Neural cell (in vitro differentiated cells): Measurements from ENCODE around the gene ABHD16B. TPM values are rescaled to one million over a fixed set of nuclear protein-coding genes. Genes with fewer than 3 reads are reported as not detected.

ENCODE experiments used
- H2AFZ ChIP-seq: fragments of 200-600, 300-800 bp; sonication (generic), shearing (Covaris generic); 2 replicates; pipeline ENCODE4 v1.6.0; 2014; ENCODE audit warnings: low read depth, mild to moderate bottlenecking, antibody characterized with exemption, low read length, moderate library complexity
- H3F3A ChIP-seq: fragments of 200-600 bp; shearing (Covaris generic); 2 replicates; pipeline ENCODE4 v1.6.1; 2016; ENCODE audit warnings: mild to moderate bottlenecking, moderate library complexity, mixed read lengths, antibody characterized with exemption, low read length; ENCODE audit not compliant: insufficient read depth, poor library complexity, severe bottlenecking
- H3K27ac ChIP-seq: fragments of 200-600, 300-800 bp; sonication (generic), shearing (Covaris generic); 2 replicates; pipeline ENCODE4 v1.5.1; 2014; ENCODE audit warnings: mild to moderate bottlenecking, low read length, moderate library complexity
- H3K27me3 ChIP-seq: fragments of 300-800, 200-600 bp; sonication (generic), shearing (Covaris generic); 2 replicates; pipeline ENCODE4 v1.6.0; 2014; ENCODE audit warnings: mild to moderate bottlenecking, low read depth, low read length, moderate library complexity; ENCODE audit not compliant: insufficient read depth
- H3K36me3 ChIP-seq: fragments of 300-800, 200-600 bp; sonication (generic), shearing (Covaris generic); 2 replicates; pipeline ENCODE4 v1.5.1; 2014; ENCODE audit warnings: mild to moderate bottlenecking, antibody characterized with exemption, low read length, moderate library complexity; ENCODE audit not compliant: insufficient read depth
- H3K4me2 ChIP-seq: fragments of 300-800, 200-600 bp; sonication (generic), shearing (Covaris generic); 2 replicates; pipeline ENCODE4 v1.6.0; 2014; ENCODE audit warnings: mild to moderate bottlenecking, low read length
- H3K4me3 ChIP-seq: fragments of 300-800, 200-600 bp; sonication (generic), shearing (Covaris generic); 2 replicates; pipeline ENCODE4 v1.5.1; 2014; ENCODE audit warnings: mild to moderate bottlenecking, low read length, moderate library complexity
- H3K79me2 ChIP-seq: fragments of 200-600 bp; shearing (Covaris generic); replicated peaks from 2 replicates; pipeline ENCODE4 v1.6.0; 2014; ENCODE audit warnings: mild to moderate bottlenecking, low read length, moderate library complexity; ENCODE audit not compliant: insufficient read depth
- H3K9ac ChIP-seq: fragments of 300-800, 200-600 bp; sonication (generic), shearing (Covaris generic); 2 replicates; pipeline ENCODE4 v1.6.1; 2016; ENCODE audit warnings: mild to moderate bottlenecking, low read length, mixed read lengths
- H3K9me2 ChIP-seq: fragments of 200-600 bp; shearing (Covaris generic); 2 replicates; pipeline ENCODE4 v1.6.1; 2016; ENCODE audit warnings: mild to moderate bottlenecking, low read length, mixed read lengths; ENCODE audit not compliant: insufficient read depth
- H3K9me3 ChIP-seq: fragments of 200-600, 300-800 bp; sonication (generic), shearing (Covaris generic); 2 replicates; pipeline ENCODE4 v1.6.1; 2016; ENCODE audit warnings: mild to moderate bottlenecking, mixed run types, low read length, moderate library complexity, mixed read lengths
- H4K20me1 ChIP-seq: fragments of 200-600 bp; shearing (Covaris generic); 2 replicates; pipeline ENCODE4 v1.6.1; 2016; ENCODE audit warnings: mild to moderate bottlenecking, mixed run types; ENCODE audit not compliant: insufficient read depth
- EP300 ChIP-seq: fragments of 450-650 bp; conservative IDR thresholded peaks from 2 replicates; pipeline ENCODE4 v1.6.1; 2014; ENCODE audit warnings: antibody characterized with exemption, mild to moderate bottlenecking, moderate library complexity; ENCODE audit not compliant: poor library complexity, severe bottlenecking
- EZH2 ChIP-seq: fragments of 200-600, 300-800 bp; shearing (Covaris generic), sonication (generic); IDR thresholded peaks from 2 replicates; pipeline ENCODE4 v1.6.1; 2014; ENCODE audit warnings: antibody characterized with exemption, low read length, borderline replicate concordance, mild to moderate bottlenecking; ENCODE audit not compliant: insufficient read depth, poor library complexity, severe bottlenecking
- MXI1 ChIP-seq: fragments of 450-650 bp; conservative IDR thresholded peaks from 2 replicates; pipeline ENCODE4 v1.6.1; 2014; ENCODE audit warnings: antibody characterized with exemption, mild to moderate bottlenecking; ENCODE audit not compliant: poor library complexity, severe bottlenecking
- POLR2AphosphoS5 ChIP-seq: IDR thresholded peaks from 2 replicates; pipeline ENCODE4 v1.6.1; 2012
- RAD21 ChIP-seq: fragments of 450-650 bp; conservative IDR thresholded peaks from 2 replicates; pipeline ENCODE4 v1.6.1; 2014; ENCODE audit warnings: antibody characterized with exemption, mild to moderate bottlenecking, moderate library complexity
- SMC3 ChIP-seq: fragments of 450-650 bp; conservative IDR thresholded peaks from 2 replicates; pipeline ENCODE4 v1.6.1; 2014; ENCODE audit warnings: antibody characterized with exemption, mild to moderate bottlenecking, moderate library complexity; ENCODE audit not compliant: poor library complexity
- TAF1 ChIP-seq: IDR thresholded peaks from 2 replicates; pipeline ENCODE4 v1.6.1; 2012; ENCODE audit warnings: low read depth
- polyA plus RNA-seq: library from polyadenylated mRNA; depleted of rRNA; stranded (reverse); fragments of >200 nt; gene quantifications from 2 replicates; pipeline ENCODE4 v1.2.3, GENCODE V29; 2014
- TF ChIP-seq, protein P1 (sequence below): IDR thresholded peaks from 2 replicates; pipeline ENCODE4 v1.6.1; 2012; ENCODE audit warnings: borderline replicate concordance
- TF ChIP-seq, protein P2 (sequence below): fragments of 450-650 bp; IDR thresholded peaks from 2 replicates; pipeline ENCODE4 v1.5.1; 2014; ENCODE audit warnings: antibody characterized with exemption, mild to moderate bottlenecking, moderate library complexity; ENCODE audit not compliant: poor library complexity, severe bottlenecking

The ABHD16B gene
- polyA plus RNA-seq, 1 donor from 2014 or later, result not detected

DNA sequence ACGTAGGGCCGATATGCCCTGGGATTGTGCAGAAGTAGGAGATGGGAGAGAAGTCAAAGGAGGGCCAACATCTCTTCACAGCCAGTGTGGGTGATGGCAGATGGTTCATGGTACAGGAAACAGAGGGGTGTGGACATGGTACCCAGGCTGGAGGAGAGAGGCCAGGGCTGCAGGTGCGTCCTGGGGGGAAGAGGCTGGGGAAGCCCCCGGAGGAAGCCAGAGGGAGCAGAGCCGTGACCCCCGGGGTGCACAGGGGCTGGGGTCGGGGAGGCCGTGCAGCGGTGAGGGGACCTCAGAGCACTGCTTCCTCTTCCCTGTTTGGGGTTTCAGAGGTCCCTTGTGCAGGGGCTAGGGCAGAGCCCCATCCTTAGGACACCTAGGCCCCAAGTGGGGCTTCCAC is 19.0 kb upstream of the ABHD16B start:
- Histone ChIP-seq H2AFZ (no peak overlapping the region), H3K4me3 (no peak overlapping the region), H3K27ac (no peak overlapping the region), H3K9me2 (no peaks in the 10 kb centered on the region), H3K9ac (no peak overlapping the region), H3F3A (no peaks in the 10 kb centered on the region), H4K20me1 (no peaks in the 10 kb centered on the region), H3K27me3 (no peaks in the 10 kb centered on the region), H3K79me2 (no peaks in the 10 kb centered on the region), H3K9me3 (no peaks in the 10 kb centered on the region), H3K36me3 (no peaks in the 10 kb centered on the region), H3K4me2 (no peak overlapping the region)
- TF ChIP-seq EP300 (no peak), TAF1 (no peak), MXI1 (no peak), RAD21 (no peak), POLR2AphosphoS5 (no peak), SMC3 (no peak)
- TF ChIP-seq, protein P1, sequence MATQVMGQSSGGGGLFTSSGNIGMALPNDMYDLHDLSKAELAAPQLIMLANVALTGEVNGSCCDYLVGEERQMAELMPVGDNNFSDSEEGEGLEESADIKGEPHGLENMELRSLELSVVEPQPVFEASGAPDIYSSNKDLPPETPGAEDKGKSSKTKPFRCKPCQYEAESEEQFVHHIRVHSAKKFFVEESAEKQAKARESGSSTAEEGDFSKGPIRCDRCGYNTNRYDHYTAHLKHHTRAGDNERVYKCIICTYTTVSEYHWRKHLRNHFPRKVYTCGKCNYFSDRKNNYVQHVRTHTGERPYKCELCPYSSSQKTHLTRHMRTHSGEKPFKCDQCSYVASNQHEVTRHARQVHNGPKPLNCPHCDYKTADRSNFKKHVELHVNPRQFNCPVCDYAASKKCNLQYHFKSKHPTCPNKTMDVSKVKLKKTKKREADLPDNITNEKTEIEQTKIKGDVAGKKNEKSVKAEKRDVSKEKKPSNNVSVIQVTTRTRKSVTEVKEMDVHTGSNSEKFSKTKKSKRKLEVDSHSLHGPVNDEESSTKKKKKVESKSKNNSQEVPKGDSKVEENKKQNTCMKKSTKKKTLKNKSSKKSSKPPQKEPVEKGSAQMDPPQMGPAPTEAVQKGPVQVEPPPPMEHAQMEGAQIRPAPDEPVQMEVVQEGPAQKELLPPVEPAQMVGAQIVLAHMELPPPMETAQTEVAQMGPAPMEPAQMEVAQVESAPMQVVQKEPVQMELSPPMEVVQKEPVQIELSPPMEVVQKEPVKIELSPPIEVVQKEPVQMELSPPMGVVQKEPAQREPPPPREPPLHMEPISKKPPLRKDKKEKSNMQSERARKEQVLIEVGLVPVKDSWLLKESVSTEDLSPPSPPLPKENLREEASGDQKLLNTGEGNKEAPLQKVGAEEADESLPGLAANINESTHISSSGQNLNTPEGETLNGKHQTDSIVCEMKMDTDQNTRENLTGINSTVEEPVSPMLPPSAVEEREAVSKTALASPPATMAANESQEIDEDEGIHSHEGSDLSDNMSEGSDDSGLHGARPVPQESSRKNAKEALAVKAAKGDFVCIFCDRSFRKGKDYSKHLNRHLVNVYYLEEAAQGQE, result no peak

DNA sequence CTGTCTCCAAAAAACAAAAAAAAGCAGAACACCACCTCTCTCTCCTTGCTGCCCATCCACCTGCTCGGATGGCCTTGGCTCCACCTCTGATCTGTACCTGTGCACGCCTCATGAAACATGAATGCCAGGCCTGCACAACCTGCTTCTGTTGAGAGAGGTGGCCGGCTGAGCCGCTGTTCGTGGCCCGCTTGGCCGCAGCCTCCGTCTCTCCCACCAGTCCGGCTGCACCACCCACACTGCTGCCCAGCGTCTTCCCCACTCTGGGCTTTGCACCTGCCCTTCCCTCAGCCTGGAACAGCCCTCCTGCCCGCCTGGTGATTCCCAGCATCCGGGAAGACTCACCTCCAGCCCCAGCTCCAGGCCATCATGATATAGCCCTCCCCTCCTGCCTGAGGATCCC is 18.1 kb upstream of the ABHD16B start:
- H3K36me3 ChIP-seq, result no peaks in the 10 kb centered on the region
- no peak overlapping the region for H3K4me2 ChIP-seq
- H3K9ac ChIP-seq, result no peak overlapping the region
- H3K9me3 ChIP-seq, result no peaks in the 10 kb centered on the region
- no peak overlapping the region for H3K27ac ChIP-seq
- no peaks in the 10 kb centered on the region for H3K27me3 ChIP-seq
- no peak for TF ChIP-seq SMC3
- TF ChIP-seq, protein P2, sequence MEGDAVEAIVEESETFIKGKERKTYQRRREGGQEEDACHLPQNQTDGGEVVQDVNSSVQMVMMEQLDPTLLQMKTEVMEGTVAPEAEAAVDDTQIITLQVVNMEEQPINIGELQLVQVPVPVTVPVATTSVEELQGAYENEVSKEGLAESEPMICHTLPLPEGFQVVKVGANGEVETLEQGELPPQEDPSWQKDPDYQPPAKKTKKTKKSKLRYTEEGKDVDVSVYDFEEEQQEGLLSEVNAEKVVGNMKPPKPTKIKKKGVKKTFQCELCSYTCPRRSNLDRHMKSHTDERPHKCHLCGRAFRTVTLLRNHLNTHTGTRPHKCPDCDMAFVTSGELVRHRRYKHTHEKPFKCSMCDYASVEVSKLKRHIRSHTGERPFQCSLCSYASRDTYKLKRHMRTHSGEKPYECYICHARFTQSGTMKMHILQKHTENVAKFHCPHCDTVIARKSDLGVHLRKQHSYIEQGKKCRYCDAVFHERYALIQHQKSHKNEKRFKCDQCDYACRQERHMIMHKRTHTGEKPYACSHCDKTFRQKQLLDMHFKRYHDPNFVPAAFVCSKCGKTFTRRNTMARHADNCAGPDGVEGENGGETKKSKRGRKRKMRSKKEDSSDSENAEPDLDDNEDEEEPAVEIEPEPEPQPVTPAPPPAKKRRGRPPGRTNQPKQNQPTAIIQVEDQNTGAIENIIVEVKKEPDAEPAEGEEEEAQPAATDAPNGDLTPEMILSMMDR, result no peak
- no peak for TF ChIP-seq POLR2AphosphoS5
- TF ChIP-seq TAF1, result no peak
- no peak for TF ChIP-seq RAD21
- TF ChIP-seq EP300, result no peak
- TF ChIP-seq, protein P1, result no peak
- TF ChIP-seq MXI1, result no peak
- no peak for TF ChIP-seq EZH2
- no peaks in the 10 kb centered on the region for H3F3A ChIP-seq
- no peak overlapping the region for H2AFZ ChIP-seq
- H3K4me3 ChIP-seq, result no peak overlapping the region
- no peaks in the 10 kb centered on the region for H3K9me2 ChIP-seq
- no peaks in the 10 kb centered on the region for H4K20me1 ChIP-seq
- H3K79me2 ChIP-seq, result no peaks in the 10 kb centered on the region
